Glutamatergic neuron (in vitro differentiated cells): Measurements from ENCODE around the gene IER3. TPM values are rescaled to one million over a fixed set of nuclear protein-coding genes. Genes with fewer than 3 reads are reported as not detected.
"Not testable (repeated sequence)": the region's sequence is repeated elsewhere in the genome, so short reads cannot be mapped to it uniquely, and the experiment has no call there.

Experiments
- DNase-seq: peaks from one replicate; pipeline ENCODE4 v3.0.0; 2022
- H3K27ac Mint-ChIP-seq: one replicate; pipeline ENCODE4 v1.8.0; 2020; ENCODE audit warnings: mild to moderate bottlenecking, mixed read lengths, inconsistent platforms; ENCODE audit not compliant: unreplicated experiment
- H3K27me3 Mint-ChIP-seq: one replicate; pipeline ENCODE4 v1.8.0; 2020; ENCODE audit warnings: mild to moderate bottlenecking, moderate library complexity, mixed read lengths, inconsistent platforms; ENCODE audit not compliant: unreplicated experiment
- H3K36me3 Mint-ChIP-seq: one replicate; pipeline ENCODE4 v1.8.0; 2020; ENCODE audit warnings: mild to moderate bottlenecking, mixed read lengths, inconsistent platforms; ENCODE audit not compliant: unreplicated experiment
- H3K4me1 Mint-ChIP-seq: one replicate; pipeline ENCODE4 v1.8.0; 2020; ENCODE audit warnings: mild to moderate bottlenecking, low read depth, mixed read lengths, inconsistent platforms; ENCODE audit not compliant: unreplicated experiment
- H3K4me3 Mint-ChIP-seq: one replicate; pipeline ENCODE4 v1.8.0; 2020; ENCODE audit warnings: mild to moderate bottlenecking, mixed read lengths, inconsistent platforms; ENCODE audit not compliant: unreplicated experiment
- H3K9me3 Mint-ChIP-seq: one replicate; pipeline ENCODE4 v1.8.0; 2020; ENCODE audit warnings: mild to moderate bottlenecking, moderate library complexity, mixed read lengths, inconsistent platforms; ENCODE audit not compliant: unreplicated experiment
- total RNA-seq: library from RNA; stranded (reverse); fragmentation: NEBNext Ultra II Directional; extraction: Animal tissue kit (Norgen Biotek cat#: 25700); gene quantifications from one replicate; pipeline ENCODE4 v1.2.1, GENCODE V29; 2021; ENCODE audit not compliant: unreplicated experiment
- TF ChIP-seq, protein P1 (sequence below): fragments of 200-600 bp; sonication (generic); IDR thresholded peaks from one replicate; pipeline ENCODE4 v1.5.0; 2021; ENCODE audit not compliant: partially characterized antibody, unreplicated experiment

Gene IER3
- total RNA-seq, 1 donor from 2014 or later = 13.5 TPM

DNA sequence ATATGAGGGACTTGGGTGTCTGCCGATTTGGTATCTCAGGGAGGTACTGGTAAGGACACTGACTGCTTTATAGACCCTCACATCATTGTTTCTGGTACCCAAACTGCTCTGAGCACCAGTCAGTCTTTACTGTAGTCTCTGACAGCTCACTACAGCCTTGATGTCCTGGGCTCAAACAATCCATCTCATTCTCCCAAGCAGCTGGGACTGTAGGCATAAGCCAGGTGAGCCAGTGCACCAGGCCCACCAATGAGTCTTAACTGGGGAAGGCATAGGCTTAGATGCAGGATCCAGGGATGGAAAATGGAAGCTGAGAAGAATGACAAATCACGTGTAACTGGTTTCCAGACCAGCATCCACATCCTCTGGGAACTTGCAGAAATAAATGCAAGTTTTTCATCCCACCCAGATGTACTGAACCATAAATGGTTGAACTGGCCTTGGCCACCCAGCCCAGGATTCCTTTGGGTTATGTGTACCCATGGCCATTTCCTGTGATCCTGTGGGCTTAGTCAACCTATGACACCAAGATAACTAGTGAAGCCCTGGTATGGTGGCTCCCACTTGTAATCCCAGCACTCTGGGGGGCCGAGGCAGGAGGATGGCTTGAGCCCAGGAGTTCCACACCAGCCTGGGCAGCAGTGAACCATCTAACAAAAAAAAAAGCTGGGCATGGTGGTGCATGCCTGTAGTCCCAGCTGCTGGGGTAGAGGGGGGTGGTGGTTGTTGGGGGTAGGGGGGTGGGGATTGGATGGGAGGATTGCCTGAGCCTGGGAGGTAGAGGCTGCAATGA is 18.4 kb downstream of the IER3 start:
- Mint-ChIP-seq H3K36me3 (peaks cover 8% of the 10 kb centered on the region), H3K9me3 (peaks cover 42% of the 10 kb centered on the region), H3K27me3 (peaks cover 31% of the 10 kb centered on the region), H3K27ac (no peak overlapping the region), H3K4me3 (peak overlapping the region; percentile 55), H3K4me1 (peaks cover 38% of the 10 kb centered on the region)
- no peak for DNase-seq
- TF ChIP-seq, protein P1, sequence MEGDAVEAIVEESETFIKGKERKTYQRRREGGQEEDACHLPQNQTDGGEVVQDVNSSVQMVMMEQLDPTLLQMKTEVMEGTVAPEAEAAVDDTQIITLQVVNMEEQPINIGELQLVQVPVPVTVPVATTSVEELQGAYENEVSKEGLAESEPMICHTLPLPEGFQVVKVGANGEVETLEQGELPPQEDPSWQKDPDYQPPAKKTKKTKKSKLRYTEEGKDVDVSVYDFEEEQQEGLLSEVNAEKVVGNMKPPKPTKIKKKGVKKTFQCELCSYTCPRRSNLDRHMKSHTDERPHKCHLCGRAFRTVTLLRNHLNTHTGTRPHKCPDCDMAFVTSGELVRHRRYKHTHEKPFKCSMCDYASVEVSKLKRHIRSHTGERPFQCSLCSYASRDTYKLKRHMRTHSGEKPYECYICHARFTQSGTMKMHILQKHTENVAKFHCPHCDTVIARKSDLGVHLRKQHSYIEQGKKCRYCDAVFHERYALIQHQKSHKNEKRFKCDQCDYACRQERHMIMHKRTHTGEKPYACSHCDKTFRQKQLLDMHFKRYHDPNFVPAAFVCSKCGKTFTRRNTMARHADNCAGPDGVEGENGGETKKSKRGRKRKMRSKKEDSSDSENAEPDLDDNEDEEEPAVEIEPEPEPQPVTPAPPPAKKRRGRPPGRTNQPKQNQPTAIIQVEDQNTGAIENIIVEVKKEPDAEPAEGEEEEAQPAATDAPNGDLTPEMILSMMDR = no peak

DNA sequence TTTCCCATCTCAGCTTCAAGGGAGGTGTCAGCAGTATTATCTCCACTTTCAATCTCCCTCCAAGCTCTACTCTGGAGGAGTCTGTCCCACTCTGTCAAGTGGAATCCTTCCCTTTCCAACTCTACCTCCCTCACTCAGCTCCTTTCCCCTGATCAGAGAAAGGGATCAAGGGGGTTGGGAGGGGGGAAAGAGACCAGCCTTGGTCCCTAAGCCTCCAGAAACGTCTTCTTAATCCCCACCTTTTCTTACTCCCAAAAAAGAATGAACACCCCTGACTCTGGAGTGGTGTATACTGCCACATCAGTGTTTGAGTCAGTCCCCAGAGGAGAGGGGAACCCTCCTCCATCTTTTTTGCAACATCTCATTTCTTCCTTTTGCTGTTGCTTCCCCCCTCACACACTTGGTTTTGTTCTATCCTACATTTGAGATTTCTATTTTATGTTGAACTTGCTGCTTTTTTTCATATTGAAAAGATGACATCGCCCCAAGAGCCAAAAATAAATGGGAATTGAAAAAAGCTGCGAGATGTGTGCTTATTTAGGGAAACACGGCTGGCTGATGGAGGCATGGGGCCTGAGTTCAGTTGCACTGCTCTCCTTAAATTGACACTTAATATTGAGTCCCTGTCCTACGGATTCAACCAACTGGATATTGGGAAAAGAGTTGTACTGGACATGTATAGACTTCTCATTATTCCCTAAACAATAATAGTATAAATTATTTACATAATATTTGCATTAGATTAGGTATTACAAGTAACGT is 19.3 kb downstream of the IER3 start:
- Mint-ChIP-seq H3K4me3 (peak overlapping the region; percentile 93), H3K27ac (peak overlapping the region; percentile 65), H3K27me3 (peaks cover 30% of the 10 kb centered on the region), H3K9me3 (peaks cover 42% of the 10 kb centered on the region), H3K4me1 (peaks cover 32% of the 10 kb centered on the region), H3K36me3 (peaks cover 16% of the 10 kb centered on the region)
- no peak for DNase-seq
- TF ChIP-seq, protein P1 = no peak

DNA sequence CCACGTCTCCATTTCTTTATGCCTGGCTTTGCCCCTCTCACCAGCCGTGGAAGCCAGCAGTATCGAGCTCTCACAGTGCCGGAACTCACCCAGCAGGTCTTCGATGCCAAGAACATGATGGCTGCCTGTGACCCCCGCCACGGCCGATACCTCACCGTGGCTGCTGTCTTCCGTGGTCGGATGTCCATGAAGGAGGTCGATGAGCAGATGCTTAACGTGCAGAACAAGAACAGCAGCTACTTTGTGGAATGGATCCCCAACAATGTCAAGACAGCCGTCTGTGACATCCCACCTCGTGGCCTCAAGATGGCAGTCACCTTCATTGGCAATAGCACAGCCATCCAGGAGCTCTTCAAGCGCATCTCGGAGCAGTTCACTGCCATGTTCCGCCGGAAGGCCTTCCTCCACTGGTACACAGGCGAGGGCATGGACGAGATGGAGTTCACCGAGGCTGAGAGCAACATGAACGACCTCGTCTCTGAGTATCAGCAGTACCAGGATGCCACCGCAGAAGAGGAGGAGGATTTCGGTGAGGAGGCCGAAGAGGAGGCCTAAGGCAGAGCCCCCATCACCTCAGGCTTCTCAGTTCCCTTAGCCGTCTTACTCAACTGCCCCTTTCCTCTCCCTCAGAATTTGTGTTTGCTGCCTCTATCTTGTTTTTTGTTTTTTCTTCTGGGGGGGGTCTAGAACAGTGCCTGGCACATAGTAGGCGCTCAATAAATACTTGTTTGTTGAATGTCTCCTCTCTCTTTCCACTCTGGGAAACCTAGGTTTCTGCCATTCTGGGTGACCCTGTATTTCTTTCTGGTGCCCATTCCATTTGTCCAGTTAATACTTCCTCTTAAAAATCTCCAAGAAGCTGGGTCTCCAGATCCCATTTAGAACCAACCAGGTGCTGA is 20.3 kb downstream of the IER3 start:
- Mint-ChIP-seq H3K4me3 (peak overlapping the region; percentile 93), H3K9me3 (peaks cover 44% of the 10 kb centered on the region), H3K27me3 (peaks cover 34% of the 10 kb centered on the region), H3K4me1 (peaks cover 27% of the 10 kb centered on the region), H3K36me3 (peaks cover 16% of the 10 kb centered on the region), H3K27ac (peak overlapping the region; percentile 82)
- DNase-seq = not testable (repeated sequence)

DNA sequence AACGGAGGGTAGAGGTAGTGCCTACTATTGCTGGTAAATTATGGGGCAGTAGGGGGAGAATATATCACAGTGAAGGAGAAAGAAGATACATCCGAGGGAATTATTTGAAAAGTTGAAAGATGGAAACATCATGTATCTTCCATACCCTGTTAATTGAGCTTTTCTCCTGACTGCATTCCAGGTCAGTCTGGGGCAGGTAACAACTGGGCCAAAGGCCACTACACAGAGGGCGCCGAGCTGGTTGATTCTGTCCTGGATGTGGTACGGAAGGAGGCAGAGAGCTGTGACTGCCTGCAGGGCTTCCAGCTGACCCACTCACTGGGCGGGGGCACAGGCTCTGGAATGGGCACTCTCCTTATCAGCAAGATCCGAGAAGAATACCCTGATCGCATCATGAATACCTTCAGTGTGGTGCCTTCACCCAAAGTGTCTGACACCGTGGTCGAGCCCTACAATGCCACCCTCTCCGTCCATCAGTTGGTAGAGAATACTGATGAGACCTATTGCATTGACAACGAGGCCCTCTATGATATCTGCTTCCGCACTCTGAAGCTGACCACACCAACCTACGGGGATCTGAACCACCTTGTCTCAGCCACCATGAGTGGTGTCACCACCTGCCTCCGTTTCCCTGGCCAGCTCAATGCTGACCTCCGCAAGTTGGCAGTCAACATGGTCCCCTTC is 21.0 kb downstream of the IER3 start:
- not testable (repeated sequence) for DNase-seq
- Mint-ChIP-seq H3K36me3 (peaks cover 16% of the 10 kb centered on the region), H3K4me1 (peaks cover 28% of the 10 kb centered on the region), H3K27ac (peak overlapping the region; percentile 82), H3K27me3 (peaks cover 37% of the 10 kb centered on the region), H3K9me3 (peaks cover 44% of the 10 kb centered on the region), H3K4me3 (peak overlapping the region; percentile 93)

DNA sequence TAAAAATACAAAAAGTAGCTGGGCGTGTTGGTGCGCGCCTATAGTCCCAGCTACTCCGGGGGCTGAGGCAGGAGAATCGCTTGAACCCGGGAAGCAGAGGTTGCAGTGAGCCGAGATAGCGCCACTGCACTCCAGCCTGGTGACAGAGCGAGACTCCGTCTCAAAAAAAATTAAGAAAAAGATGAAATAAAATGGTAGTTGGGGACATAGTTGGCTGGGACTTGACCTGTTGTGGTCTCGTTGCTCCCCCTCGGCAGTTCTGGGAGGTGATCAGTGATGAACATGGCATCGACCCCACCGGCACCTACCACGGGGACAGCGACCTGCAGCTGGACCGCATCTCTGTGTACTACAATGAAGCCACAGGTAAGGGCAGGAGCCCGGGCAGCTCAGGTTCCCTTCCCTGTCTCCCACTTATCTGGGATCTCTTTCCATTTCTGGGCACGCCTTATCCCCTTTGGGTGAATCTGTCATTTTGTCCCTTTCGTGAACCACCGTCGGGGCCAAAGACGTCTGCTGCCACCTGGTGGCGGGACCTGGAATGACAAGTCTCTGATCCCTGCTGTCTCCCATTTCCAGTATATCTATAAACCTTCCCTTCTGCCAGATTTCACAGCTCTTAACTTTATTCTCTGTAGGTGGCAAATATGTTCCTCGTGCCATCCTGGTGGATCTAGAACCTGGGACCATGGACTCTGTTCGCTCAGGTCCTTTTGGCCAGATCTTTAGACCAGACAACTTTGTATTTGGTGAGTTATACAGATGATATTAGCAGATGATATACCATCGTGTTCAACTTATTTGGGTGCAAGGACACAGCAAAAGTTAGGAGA is 21.9 kb downstream of the IER3 start:
- peaks cover 40% of the 10 kb centered on the region for H3K27me3 Mint-ChIP-seq
- H3K36me3 Mint-ChIP-seq = peaks cover 16% of the 10 kb centered on the region
- TF ChIP-seq, protein P1 = peak; percentile 98
- peak overlapping the region; percentile 93 for H3K4me3 Mint-ChIP-seq
- H3K4me1 Mint-ChIP-seq = peaks cover 31% of the 10 kb centered on the region
- H3K9me3 Mint-ChIP-seq = peaks cover 46% of the 10 kb centered on the region
- peak overlapping the region; percentile 82 for H3K27ac Mint-ChIP-seq
- peak; percentile 87 for DNase-seq

DNA sequence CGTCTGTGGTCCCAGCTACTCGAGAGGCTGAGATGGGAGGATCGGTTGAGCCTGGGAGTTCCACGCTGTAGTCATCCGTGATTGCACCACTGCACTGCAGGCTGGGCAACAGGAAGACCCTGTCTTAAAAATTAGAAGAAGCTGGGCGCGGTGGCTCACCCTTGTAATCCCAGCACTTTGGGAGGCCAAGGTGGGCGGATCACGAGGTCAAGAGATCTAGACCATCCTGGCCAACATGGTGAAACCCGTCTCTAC is 22.4 kb downstream of the IER3 start:
- peaks cover 47% of the 10 kb centered on the region for H3K9me3 Mint-ChIP-seq
- peak overlapping the region; percentile 93 for H3K4me3 Mint-ChIP-seq
- DNase-seq = not testable (repeated sequence)
- peaks cover 46% of the 10 kb centered on the region for H3K27me3 Mint-ChIP-seq
- H3K27ac Mint-ChIP-seq = peak overlapping the region; percentile 82
- H3K4me1 Mint-ChIP-seq = peaks cover 31% of the 10 kb centered on the region
- peaks cover 16% of the 10 kb centered on the region for H3K36me3 Mint-ChIP-seq
